CD4-positive, alpha-beta T cell treated with Interleukin-4 for 4 hours (primary cell): ENCODE data around the gene DIP2C.
"Not testable (repeated sequence)": the region's sequence is repeated elsewhere in the genome, so short reads cannot be mapped to it uniquely, and the experiment has no call there.

Experiments used
- DNase-seq: peaks from one replicate; pipeline ENCODE4 v3.0.0-alpha.2; 2020

The DIP2C gene

GRCh38 chr10:692682-693351, 3.3 kb upstream of the DIP2C start:
- DNase-seq: no peak

GRCh38 chr10:691216-691615, 1.7 kb upstream of the DIP2C start:
- DNase-seq: no peak

GRCh38 chr10:690372-691161, 1.1 kb upstream of the DIP2C start:
- DNase-seq: no peak

DNA sequence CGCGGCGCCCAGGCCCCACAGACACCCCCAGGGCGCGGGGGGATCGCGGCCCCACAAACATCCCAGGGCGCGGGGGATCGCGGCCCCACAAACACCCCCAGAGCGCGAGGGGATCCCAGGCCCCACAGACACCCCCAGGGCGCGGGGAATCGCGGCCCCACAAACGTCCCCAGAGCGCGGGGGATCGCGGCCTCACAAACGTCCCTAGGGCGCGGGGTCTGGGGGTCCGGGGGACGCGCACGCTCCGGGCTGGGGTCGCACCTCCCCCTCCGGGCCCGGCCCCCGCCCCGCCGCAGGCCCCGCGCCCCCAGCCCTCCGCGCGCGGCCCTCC, 382 bp downstream of the DIP2C start:
- no peak for DNase-seq

GRCh38 chr10:688312-689120, 952 bp downstream of the DIP2C start:
- no peak for DNase-seq

DNA sequence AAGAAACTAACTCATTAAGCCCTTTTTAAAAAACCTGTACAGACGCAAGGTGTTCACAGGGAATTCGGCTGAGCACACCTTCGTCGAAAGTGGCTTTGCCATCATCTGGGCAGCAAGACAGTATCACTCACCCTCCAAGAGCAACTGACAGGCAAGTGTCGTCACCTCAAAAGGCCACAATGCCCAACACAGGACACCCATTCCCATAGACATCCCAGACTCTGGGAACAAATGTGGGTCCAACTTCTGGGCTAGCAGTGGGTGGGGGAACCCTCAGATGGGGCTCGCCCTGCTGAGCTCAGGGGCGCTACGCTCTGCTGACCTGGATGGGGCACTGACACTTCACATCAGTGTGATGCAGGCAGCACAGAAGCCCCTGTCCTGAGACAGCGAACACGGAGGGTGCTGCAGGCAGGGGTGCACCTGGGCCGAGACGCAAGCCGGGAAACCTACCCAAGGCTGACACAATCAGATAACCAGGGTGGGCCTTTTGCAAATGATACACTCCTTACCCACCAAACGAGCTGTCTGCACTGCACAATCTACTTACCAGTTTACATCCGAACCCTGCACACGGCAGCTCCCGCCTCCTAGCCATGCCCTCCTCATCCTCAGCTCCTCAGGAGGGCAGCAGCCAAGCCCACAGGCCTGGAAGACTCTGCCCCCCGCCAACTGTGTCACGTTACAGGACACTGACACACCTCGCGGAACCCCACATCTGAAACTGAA, 1.7 kb downstream of the DIP2C start:
- DNase-seq: no peak

GRCh38 chr10:686155-686931, 3.1 kb downstream of the DIP2C start:
- DNase-seq: no peak

- DNase-seq: no peak
These were observed 3.9 kb downstream of the DIP2C start for GRCh38 chr10:685613-686012.

DNA sequence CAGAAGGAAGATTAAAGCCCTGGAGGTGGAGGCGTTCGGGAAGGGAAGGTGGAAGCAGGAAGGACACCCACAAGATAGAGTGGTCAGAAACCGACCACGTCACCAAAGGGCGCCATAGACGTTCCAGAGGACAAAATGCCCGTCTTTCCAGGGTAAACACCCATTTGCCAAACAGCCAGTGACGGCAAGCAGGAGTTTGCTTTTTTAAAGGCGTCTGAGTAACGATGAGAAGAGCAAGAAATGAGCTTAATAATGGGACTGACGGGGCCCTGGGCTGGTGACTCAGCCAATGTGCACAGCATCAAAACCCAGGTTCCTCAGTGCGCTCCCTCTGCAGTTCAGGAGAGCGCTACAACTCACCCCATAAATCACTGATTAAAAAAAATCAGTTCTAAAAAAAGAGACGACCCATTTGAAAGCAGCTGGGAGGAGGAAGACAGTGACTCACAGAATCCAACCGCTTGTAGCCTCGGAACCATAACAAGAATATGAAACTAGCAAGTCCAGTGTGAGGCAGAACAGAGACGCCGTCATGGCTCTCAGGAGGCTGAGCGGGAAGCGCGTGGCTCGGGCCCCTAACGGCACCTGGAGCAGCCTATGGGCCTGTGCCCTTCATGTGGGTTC, 5.9 kb downstream of the DIP2C start:
- no peak for DNase-seq

DNA sequence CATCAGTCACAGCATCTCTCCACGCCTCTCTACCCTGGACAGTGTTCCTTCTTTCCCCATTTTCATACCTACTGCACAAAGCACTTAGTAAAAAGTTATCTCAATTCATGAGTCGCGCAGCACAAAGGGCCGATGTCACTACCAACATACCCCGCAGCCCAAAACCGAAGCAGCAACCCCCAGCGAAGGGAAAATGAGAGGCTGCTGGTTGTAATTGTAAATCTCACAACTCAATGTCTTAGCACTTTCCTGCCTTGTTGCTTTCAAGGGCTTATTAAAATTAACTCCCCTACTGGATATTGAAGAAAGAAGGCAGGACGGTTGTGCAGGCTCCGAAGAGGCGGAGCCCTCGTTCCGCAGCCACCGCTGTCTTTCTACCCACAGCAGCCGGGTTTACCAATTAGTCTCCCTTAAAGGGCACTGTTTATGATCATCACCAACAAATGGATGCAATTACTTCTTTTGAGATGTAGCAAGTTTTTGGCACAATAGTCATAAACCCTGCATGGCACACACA, 6.5 kb downstream of the DIP2C start:
- DNase-seq: no peak

DNA sequence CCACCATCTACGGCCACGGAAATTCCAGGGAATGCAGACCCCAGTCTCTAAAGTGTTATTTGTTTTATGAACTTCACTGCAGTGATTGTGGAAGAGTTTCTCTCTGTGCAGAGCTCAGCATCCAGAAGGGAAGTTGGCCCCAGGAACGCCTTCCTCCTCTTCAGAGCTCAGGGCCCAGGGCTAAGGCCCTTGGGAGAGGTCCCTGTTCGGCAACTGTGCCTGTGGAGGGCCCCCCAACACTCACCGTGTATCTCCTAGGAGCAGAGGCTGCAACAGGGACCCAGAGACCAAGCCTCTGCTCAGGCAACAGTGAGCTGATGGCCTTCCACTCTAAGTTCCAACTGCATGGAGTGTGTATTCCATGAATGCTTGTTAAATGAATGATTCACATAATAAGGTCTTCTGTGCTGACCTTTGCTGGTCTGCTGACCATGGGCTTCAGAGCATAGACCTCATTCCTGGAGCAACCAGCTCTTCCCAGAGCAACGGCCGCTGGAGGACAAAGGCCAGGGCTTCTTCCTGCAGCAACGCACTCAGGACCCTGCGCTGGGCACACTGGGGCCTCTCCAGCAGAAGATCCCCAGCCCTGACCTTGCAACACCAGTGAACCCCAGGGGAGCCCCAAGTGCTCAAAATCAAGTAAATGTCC, 7.7 kb downstream of the DIP2C start:
- DNase-seq: no peak

DNA sequence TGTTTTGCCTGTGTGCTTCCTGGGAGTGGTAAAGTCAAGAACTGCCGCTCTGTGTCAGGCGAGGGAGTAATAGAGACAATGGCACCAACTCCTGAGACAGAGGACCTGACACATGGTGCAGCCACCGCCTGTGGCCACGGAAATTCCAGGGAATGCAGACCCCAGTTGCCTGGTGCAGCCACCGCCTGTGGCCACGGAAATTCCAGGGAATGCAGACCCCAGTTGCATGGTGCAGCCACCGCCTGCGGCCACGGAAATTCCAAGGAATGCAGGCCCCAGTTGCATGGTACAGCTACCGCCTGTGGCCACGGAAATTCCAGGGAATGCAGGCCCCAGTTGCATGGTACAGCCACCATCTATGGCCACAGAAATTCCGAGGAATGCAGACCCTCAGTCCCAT, 8.7 kb downstream of the DIP2C start:
- no peak for DNase-seq

- no peak for DNase-seq
These were observed 9.3 kb downstream of the DIP2C start for GRCh38 chr10:680146-680545.

GRCh38 chr10:679556-679955, 9.9 kb downstream of the DIP2C start:
- no peak for DNase-seq

GRCh38 chr10:678662-679005, 10.8 kb downstream of the DIP2C start:
- not testable (repeated sequence) for DNase-seq

GRCh38 chr10:677750-678661, 11.5 kb downstream of the DIP2C start:
- no peak for DNase-seq

- no peak for DNase-seq
These were observed 12.4 kb downstream of the DIP2C start for GRCh38 chr10:677038-677437.

GRCh38 chr10:676178-676577, 13.3 kb downstream of the DIP2C start:
- DNase-seq: no peak

- no peak for DNase-seq
These were observed 13.9 kb downstream of the DIP2C start for GRCh38 chr10:675532-675931.

DNA sequence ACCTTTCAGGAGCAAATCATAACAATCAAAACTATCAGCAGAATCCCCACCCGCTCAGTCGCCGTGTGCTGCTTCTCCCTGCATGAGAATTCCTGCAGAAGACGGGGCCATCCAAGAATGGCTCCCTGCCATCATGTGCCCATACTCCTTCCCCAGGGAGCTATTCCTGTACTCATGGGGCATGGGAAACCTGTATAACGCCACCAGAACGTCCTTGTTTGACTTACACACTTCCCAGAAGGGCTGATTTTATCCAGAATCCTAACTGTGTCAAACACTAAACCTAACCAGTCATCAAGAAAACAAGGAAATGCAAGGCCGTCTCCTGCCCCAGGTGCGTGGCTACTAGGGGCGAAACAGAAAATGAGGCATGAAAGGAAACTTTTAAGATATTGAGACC, 16.0 kb downstream of the DIP2C start:
- no peak for DNase-seq
